CD8-positive, alpha-beta memory T cell (primary cell): ENCODE measurements around the gene DHRS7C. TPM values are rescaled to one million over a fixed set of nuclear protein-coding genes. Genes with fewer than 3 reads are reported as not detected.

ENCODE experiments used
- CTCF ChIA-PET: fragments of 350-600 bp; sonication (Branson Sonifier 250); formaldehyde crosslinking; loops from one replicate; lab custom pipeline; 2021; ENCODE audit warnings: antibody characterized with exemption; lab: Charles Lee
- POLR2A ChIA-PET: fragments of 350-600 bp; sonication (Branson Sonifier 250); formaldehyde crosslinking; loops from one replicate; lab custom pipeline; 2021; ENCODE audit warnings: antibody characterized with exemption; lab: Charles Lee
- DNase-seq, 5 donors: peaks; one replicate each; pipeline versions ENCODE4 v3.0.0 to v3.0.0-alpha.2; 2020 to 2022; ENCODE audit warnings: mixed read lengths in 1 of 5
- H3K27ac ChIP-seq: one replicate; pipeline ENCODE4 v1.7.0; 2013; ENCODE audit warnings: low read depth, mild to moderate bottlenecking, low read length, moderate library complexity
- H3K27me3 ChIP-seq: 2 replicates; pipeline ENCODE4 v1.7.0; 2013; ENCODE audit warnings: low read length, mild to moderate bottlenecking; ENCODE audit not compliant: insufficient read depth, poor library complexity, severe bottlenecking
- H3K36me3 ChIP-seq: 2 replicates; pipeline ENCODE4 v1.7.0; 2013; ENCODE audit warnings: mild to moderate bottlenecking, low read length, moderate library complexity; ENCODE audit not compliant: insufficient read depth
- H3K4me1 ChIP-seq: 2 replicates; pipeline ENCODE4 v1.7.0; 2013; ENCODE audit warnings: mild to moderate bottlenecking, low read length, moderate library complexity; ENCODE audit not compliant: insufficient read depth
- H3K4me3 ChIP-seq: 2 replicates; pipeline ENCODE4 v1.7.0; 2013; ENCODE audit warnings: mild to moderate bottlenecking, low read length
- H3K9me3 ChIP-seq: 2 replicates; pipeline ENCODE4 v1.7.0; 2013; ENCODE audit warnings: mild to moderate bottlenecking, low read length
- H3K27ac Mint-ChIP-seq, 8 donors: one replicate each; pipeline ENCODE4 v1.8.0; 2020 to 2021; ENCODE audit warnings: mixed read lengths in 8 of 8, mild to moderate bottlenecking in 6 of 8, inconsistent platforms in 3 of 8, moderate library complexity in 3 of 8
- H3K27me3 Mint-ChIP-seq, 2 donors: one replicate each; pipeline ENCODE4 v1.8.0; 2020 to 2021; ENCODE audit warnings: mixed read lengths in 2 of 2, mild to moderate bottlenecking in 1 of 2, moderate library complexity in 1 of 2
- H3K36me3 Mint-ChIP-seq, 3 donors: one replicate each; pipeline ENCODE4 v1.8.0; 2020 to 2021; ENCODE audit warnings: mixed read lengths in 3 of 3, inconsistent platforms in 1 of 3, mild to moderate bottlenecking in 1 of 3
- H3K4me1 Mint-ChIP-seq, 3 donors: one replicate each; pipeline ENCODE4 v1.8.0; 2020 to 2021; ENCODE audit warnings: mixed read lengths in 3 of 3, inconsistent platforms in 1 of 3, mild to moderate bottlenecking in 1 of 3
- H3K4me3 Mint-ChIP-seq, 7 donors: one replicate each; pipeline ENCODE4 v1.8.0; 2020 to 2021; ENCODE audit warnings: mixed read lengths in 7 of 7, mild to moderate bottlenecking in 6 of 7, moderate library complexity in 4 of 7, inconsistent platforms in 2 of 7
- H3K9me3 Mint-ChIP-seq, 5 donors: one replicate each; pipeline ENCODE4 v1.8.0; 2020 to 2022; ENCODE audit warnings: mixed read lengths in 5 of 5, mild to moderate bottlenecking in 3 of 5, moderate library complexity in 2 of 5, inconsistent platforms in 1 of 5
- polyA plus RNA-seq: library from polyadenylated mRNA; unstranded; fragments of 300-500 nt; fragmentation: Illumina TruSeq; gene quantifications from one replicate; pipeline ENCODE4 v1.2.3, GENCODE V29; 2021
- total RNA-seq, 2 experiments: library from RNA; stranded (reverse); gene quantifications; one replicate each; pipeline ENCODE4 v1.2.3, GENCODE V29; 2021

DHRS7C gene
- total and polyA plus RNA-seq, 3 experiments from 2014 or later = not detected

DNA sequence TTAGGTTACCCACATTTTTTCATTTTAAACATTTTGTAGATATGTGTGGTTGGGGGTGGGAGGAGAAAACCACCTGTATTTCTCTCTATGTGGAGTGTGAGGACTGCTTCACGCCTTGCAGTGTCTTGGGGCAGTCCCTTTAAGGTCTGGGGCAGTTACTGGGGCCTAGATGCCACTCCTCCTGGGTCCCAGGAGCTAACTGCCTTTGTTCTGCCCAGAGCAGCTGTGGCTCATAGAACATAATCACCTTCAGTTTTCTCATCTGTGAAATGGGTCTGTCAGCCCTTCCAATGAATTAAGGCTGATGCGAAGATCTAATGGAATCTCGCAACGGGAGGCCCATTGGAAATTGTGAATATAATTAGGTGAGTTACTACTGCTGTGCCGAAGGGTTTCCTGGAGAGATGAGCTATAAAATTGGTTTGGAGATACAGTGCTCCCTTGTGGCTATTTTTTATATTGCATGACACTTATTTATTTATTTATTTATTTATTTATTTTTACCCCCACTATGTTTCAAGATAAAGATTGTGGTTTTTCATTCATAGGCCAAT, 22.9 kb downstream of the DHRS7C start:
- ChIA-PET POLR2A (no interaction called here), CTCF (interaction anchor here (1.1 kb wide), 1 partner anchor 14 kb away, joined by 4 read pairs; no protein-coding TSS in a partner anchor)
- Mint-ChIP-seq H3K27me3 (peaks cover 13 to 20% of the 10 kb centered on the region in 2 donors), H3K4me1 (peaks cover 0 to 2% (median 0%) of the 10 kb centered on the region in 3 donors), H3K4me3 (no peak overlapping the region), H3K36me3 (no peaks in the 10 kb centered on the region), H3K27ac (no peak overlapping the region), H3K9me3 (no peaks in the 10 kb centered on the region)
- no peak for DNase-seq
- Histone ChIP-seq H3K36me3 (no peaks in the 10 kb centered on the region), H3K4me3 (no peak overlapping the region), H3K9me3 (no peaks in the 10 kb centered on the region), H3K27ac (no peak overlapping the region), H3K27me3 (no peaks in the 10 kb centered on the region), H3K4me1 (no peaks in the 10 kb centered on the region)

DNA sequence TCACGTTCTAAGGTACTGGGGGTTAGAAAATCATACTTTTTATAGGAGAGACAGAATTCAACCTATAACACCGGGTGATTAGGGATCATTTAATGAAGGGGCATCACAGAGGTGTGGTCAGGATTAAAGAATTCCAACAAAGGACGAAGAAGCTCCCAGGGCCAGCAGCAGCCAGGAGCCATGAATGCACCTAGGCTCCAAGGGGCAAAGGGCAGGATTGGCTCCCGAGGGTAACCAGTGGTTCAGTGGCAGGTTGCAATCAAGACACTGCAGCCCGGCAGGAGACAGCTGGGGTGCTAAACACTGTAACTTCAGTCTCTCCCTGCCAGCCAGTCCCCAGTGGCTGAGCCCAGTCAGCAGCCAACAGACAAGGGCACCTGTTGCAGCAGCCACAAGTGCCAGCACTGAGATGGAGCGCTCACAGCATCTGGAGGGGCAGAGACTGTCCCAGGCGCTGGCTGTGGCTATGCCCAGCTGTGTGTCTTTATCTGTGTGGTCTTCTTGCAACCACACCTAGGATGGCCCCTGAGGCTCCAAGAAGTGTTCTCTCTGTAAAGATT, 23.9 kb downstream of the DHRS7C start:
- H3K4me3 ChIP-seq = no peak overlapping the region
- H3K27me3 ChIP-seq = no peaks in the 10 kb centered on the region
- Mint-ChIP-seq H3K4me3 (no peak overlapping the region), H3K36me3 (no peaks in the 10 kb centered on the region), H3K9me3 (no peaks in the 10 kb centered on the region), H3K27ac (no peak overlapping the region), H3K27me3 (peaks cover 13 to 21% of the 10 kb centered on the region in 2 donors), H3K4me1 (peaks cover 0 to 2% (median 0%) of the 10 kb centered on the region in 3 donors)
- no peak overlapping the region for H3K27ac ChIP-seq
- ChIA-PET CTCF (no interaction called here), POLR2A (no interaction called here)
- no peaks in the 10 kb centered on the region for H3K36me3 ChIP-seq
- DNase-seq = no peak
- H3K9me3 ChIP-seq = no peaks in the 10 kb centered on the region
- no peaks in the 10 kb centered on the region for H3K4me1 ChIP-seq

DNA sequence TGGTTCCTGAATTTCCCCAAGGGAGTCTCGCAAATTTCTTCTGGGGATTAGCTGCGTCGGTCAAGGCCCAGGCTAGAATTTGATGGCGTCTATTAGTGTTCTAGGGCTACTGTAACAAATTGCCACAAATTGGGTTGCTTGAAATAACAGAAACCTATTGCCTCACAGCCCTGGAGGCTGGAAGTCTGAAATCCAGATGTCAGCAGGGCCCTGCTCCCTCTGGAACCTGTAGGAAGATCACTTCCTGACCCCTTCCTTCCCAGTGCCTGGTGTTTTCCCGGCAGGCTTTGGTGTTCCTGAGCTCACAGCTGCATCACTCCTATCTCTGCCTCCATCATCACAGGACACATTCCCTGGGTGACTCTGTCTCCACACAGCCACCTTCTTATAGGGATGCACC, 24.4 kb downstream of the DHRS7C start:
- Mint-ChIP-seq H3K36me3 (no peaks in the 10 kb centered on the region), H3K4me1 (peaks cover 0 to 2% (median 0%) of the 10 kb centered on the region in 3 donors), H3K4me3 (no peak overlapping the region), H3K9me3 (no peaks in the 10 kb centered on the region), H3K27ac (no peak overlapping the region), H3K27me3 (peaks cover 14 to 24% of the 10 kb centered on the region in 2 donors)
- Histone ChIP-seq H3K4me3 (no peak overlapping the region), H3K4me1 (no peaks in the 10 kb centered on the region), H3K27me3 (no peaks in the 10 kb centered on the region), H3K36me3 (no peaks in the 10 kb centered on the region), H3K27ac (no peak overlapping the region), H3K9me3 (no peaks in the 10 kb centered on the region)
- CTCF ChIA-PET = no interaction called here
- POLR2A ChIA-PET = no interaction called here
- DNase-seq = no peak

DNA sequence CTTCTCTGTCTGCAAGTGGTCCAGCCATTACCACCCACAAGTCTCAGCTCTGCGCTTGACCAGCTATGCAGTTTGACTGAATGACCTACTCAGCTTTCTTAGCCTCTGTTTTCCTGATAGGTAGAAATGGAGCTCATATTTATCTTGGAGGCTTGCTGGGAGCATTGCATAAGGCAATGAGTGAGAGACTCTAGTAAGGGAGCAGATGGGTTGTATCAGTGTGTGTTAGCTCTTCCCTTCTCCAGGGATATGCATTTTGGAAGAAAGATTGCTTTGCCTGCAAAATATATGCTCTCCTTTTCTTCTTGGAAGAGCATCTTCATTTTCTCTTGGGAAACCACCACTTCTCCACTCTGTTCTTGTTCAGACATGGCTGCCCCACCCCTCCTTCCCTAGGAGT, 26.1 kb downstream of the DHRS7C start:
- Mint-ChIP-seq H3K36me3 (no peaks in the 10 kb centered on the region), H3K27ac (no peak overlapping the region), H3K4me1 (peaks cover 0 to 2% (median 0%) of the 10 kb centered on the region in 3 donors), H3K9me3 (no peaks in the 10 kb centered on the region), H3K27me3 (peaks cover 16 to 29% of the 10 kb centered on the region in 2 donors), H3K4me3 (no peak overlapping the region)
- DNase-seq = no peak
- POLR2A ChIA-PET = no interaction called here
- H3K4me3 ChIP-seq = no peak overlapping the region
- H3K36me3 ChIP-seq = no peaks in the 10 kb centered on the region
- no peaks in the 10 kb centered on the region for H3K27me3 ChIP-seq
- H3K27ac ChIP-seq = no peak overlapping the region
- CTCF ChIA-PET = no interaction called here
- no peaks in the 10 kb centered on the region for H3K4me1 ChIP-seq
- no peaks in the 10 kb centered on the region for H3K9me3 ChIP-seq

DNA sequence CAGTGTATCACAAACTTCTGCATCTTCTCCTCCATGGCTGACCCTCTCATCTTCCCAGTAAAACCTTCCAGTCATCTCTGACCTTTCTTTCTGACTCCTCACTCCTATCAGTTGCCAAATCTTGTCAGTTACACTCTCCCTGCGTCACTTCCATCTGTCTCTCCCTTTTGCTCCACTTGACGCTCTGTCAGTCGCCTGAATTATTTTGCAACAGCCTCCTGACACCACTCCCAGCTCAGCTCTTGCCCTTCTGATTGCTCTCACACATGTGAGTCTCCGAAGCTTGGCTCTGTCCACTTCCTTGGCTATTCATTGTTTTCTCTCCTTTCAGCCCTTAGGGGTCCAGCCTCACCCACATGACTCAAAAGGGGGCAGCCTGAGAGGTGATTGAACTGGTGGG, 27.7 kb downstream of the DHRS7C start:
- CTCF ChIA-PET = interaction anchor here (0.5 kb wide), 1 partner anchor 443 kb away, joined by 3 read pairs; no protein-coding TSS in a partner anchor
- Mint-ChIP-seq H3K4me1 (peaks cover 0 to 2% (median 0%) of the 10 kb centered on the region in 3 donors), H3K36me3 (no peaks in the 10 kb centered on the region)

DNA sequence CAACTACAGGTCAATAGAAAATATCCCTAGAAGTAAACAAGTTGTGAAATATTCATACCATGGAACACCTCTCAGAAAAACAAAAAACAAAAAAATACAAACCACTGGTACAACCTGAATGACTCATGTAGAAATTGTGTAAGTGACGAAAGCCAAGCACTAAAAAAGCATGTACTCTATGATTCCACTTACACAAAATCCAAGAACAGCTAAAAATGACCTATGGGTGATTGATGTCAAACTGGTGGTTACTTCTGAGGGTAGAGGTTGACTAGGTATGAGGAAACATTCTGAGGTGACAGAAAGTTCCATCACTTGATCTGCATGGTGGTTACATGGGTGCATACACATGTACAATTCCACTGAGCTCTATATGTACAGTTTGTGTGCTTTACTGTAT, 31.1 kb downstream of the DHRS7C start:
- no peaks in the 10 kb centered on the region for H3K4me1 Mint-ChIP-seq
- Histone ChIP-seq H3K27ac (no peak overlapping the region), H3K4me3 (no peak overlapping the region), H3K27me3 (no peaks in the 10 kb centered on the region), H3K9me3 (no peaks in the 10 kb centered on the region), H3K4me1 (no peaks in the 10 kb centered on the region), H3K36me3 (no peaks in the 10 kb centered on the region)
- H3K27ac Mint-ChIP-seq = no peak overlapping the region
- no peak for DNase-seq
- no peaks in the 10 kb centered on the region for H3K9me3 Mint-ChIP-seq
- H3K27me3 Mint-ChIP-seq = peaks cover 7 to 35% of the 10 kb centered on the region in 2 donors
- H3K4me3 Mint-ChIP-seq = no peak overlapping the region
- POLR2A ChIA-PET = no interaction called here
- H3K36me3 Mint-ChIP-seq = no peaks in the 10 kb centered on the region
- CTCF ChIA-PET = no interaction called here

More for the DNA sequence above, 27.7 kb downstream of the DHRS7C start:
- no peak for DNase-seq
- POLR2A ChIA-PET = no interaction called here
- Mint-ChIP-seq H3K27ac (no peak overlapping the region), H3K27me3 (peaks cover 18 to 33% of the 10 kb centered on the region in 2 donors), H3K9me3 (no peaks in the 10 kb centered on the region), H3K4me3 (no peak overlapping the region)
- H3K36me3 ChIP-seq = no peaks in the 10 kb centered on the region
- no peak overlapping the region for H3K4me3 ChIP-seq
- no peaks in the 10 kb centered on the region for H3K27me3 ChIP-seq
- H3K9me3 ChIP-seq = no peaks in the 10 kb centered on the region
- H3K27ac ChIP-seq = no peak overlapping the region
- no peaks in the 10 kb centered on the region for H3K4me1 ChIP-seq

DNA sequence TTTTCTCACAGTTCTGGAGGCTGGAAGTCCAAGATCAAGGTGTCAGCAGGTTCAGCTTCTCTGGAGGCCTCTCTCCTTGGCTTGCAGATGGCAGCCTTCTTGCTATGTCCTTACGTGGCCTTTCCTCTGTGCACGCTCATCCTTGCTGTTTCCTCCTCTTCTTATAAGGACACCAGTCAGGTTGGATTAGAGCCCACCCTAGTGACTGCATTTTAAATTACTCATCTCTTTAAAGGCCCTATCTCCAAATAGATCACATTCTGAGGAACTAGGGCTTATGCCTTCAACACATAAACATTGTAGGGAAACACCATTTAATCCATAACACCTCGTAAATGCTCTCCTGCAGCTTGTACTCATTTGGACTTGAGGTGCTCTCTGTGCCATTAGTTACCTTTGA, 36.3 kb downstream of the DHRS7C start:
- no peak overlapping the region for H3K4me3 ChIP-seq
- CTCF ChIA-PET = interaction anchor here (1.6 kb wide), 1 partner anchor 13 kb away, joined by 4 read pairs; no protein-coding TSS in a partner anchor

DNA sequence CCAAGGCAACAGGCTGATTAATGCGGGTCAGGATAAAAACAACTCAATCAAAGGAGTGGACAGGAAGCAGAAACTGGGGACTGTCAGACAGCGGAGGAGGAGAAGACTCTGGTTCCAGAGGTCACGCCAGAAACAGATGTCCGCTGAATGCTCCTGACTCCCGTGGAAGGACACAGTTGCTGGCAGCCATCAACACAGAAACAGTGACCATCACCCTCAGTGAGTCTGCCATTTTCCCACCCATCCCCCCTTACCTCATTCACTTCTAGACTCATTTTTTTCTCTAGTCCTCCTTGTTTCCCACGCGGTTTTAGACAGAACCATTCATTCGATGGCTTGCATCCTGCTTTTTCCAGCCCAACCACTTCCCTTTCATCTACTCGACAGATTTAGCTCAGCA, 40.9 kb downstream of the DHRS7C start:
- Histone ChIP-seq H3K9me3 (no peaks in the 10 kb centered on the region), H3K36me3 (no peaks in the 10 kb centered on the region), H3K4me1 (no peaks in the 10 kb centered on the region), H3K27me3 (no peaks in the 10 kb centered on the region), H3K4me3 (no peak overlapping the region), H3K27ac (no peak overlapping the region)
- peaks cover 24 to 51% of the 10 kb centered on the region in 2 donors for H3K27me3 Mint-ChIP-seq
- no peak for DNase-seq
- ChIA-PET CTCF (no interaction called here), POLR2A (no interaction called here)
- no peak overlapping the region for H3K27ac Mint-ChIP-seq
- H3K4me3 Mint-ChIP-seq = no peak overlapping the region
- H3K9me3 Mint-ChIP-seq = peaks cover 0 to under 1% (median 0%) of the 10 kb centered on the region in 5 donors
- no peaks in the 10 kb centered on the region for H3K36me3 Mint-ChIP-seq
- no peaks in the 10 kb centered on the region for H3K4me1 Mint-ChIP-seq

More for the DNA sequence above, 36.3 kb downstream of the DHRS7C start:
- Mint-ChIP-seq H3K4me3 (no peak overlapping the region), H3K9me3 (no peaks in the 10 kb centered on the region), H3K4me1 (no peaks in the 10 kb centered on the region), H3K36me3 (no peaks in the 10 kb centered on the region), H3K27ac (no peak overlapping the region), H3K27me3 (peaks cover 27 to 55% of the 10 kb centered on the region in 2 donors)
- no peak for DNase-seq
- H3K4me1 ChIP-seq = no peaks in the 10 kb centered on the region
- H3K9me3 ChIP-seq = no peaks in the 10 kb centered on the region
- no peaks in the 10 kb centered on the region for H3K27me3 ChIP-seq
- H3K27ac ChIP-seq = no peak overlapping the region
- POLR2A ChIA-PET = no interaction called here
- H3K36me3 ChIP-seq = no peaks in the 10 kb centered on the region
